Endothelial cell of umbilical vein (primary cell): ENCODE results near the gene MMP11. TPM values are rescaled to one million over a fixed set of nuclear protein-coding genes. Genes with fewer than 3 reads are reported as not detected.

Source experiments
- BruUV-seq: library from RNA; stranded (reverse); fragments of 400-500 nt; replicated peaks from 2 replicates; lab custom pipeline; 2021; lab: Mats Ljungman, UMichigan
- CTCF ChIA-PET: fragments of 300-600, 350-600 bp; sonication (Branson Sonifier 250); formaldehyde crosslinking; loops from one replicate; lab custom pipeline; 2021; ENCODE audit warnings: antibody characterized with exemption, inconsistent platforms; lab: Charles Lee
- POLR2A ChIA-PET: fragments of 300-600, 350-600 bp; sonication (Branson Sonifier 250); formaldehyde crosslinking; loops from one replicate; lab custom pipeline; 2021; ENCODE audit warnings: antibody characterized with exemption, inconsistent platforms; lab: Charles Lee
- DNase-seq: peaks from one replicate; pipeline ENCODE4 v3.0.0-alpha.2; 2011; ENCODE audit warnings: low read depth, low spot score
- FAIRE-seq: peaks from 2 replicates; lab custom pipeline; 2011; peaks lifted over from hg19 to GRCh38; lab: Jason Lieb, UNC
- H2AFZ ChIP-seq: 2 replicates; pipeline ENCODE4 v1.6.0; 2012; ENCODE audit warnings: low read depth, low read length, control low read depth, inconsistent platforms
- H3K27ac ChIP-seq: 2 replicates; pipeline ENCODE4 v1.5.1; 2011; ENCODE audit warnings: low read depth, mild to moderate bottlenecking, control low read depth, low read length, moderate library complexity; ENCODE audit not compliant: insufficient read depth
- H3K27me3 ChIP-seq, 2 experiments: 2 replicates each; pipeline versions ENCODE4 v1.6.0 to v1.6.1; 2011; ENCODE audit warnings: low read length in 2 of 2, mixed read lengths in 1 of 2; ENCODE audit not compliant: control insufficient read depth in 2 of 2, insufficient read depth in 2 of 2
- H3K36me3 ChIP-seq, 2 experiments: 2 replicates in 1 of 2; 3 replicates in 1 of 2; pipeline ENCODE4 v1.5.1; 2011; ENCODE audit warnings: low read length in 2 of 2, mild to moderate bottlenecking in 1 of 2, moderate library complexity in 1 of 2; ENCODE audit not compliant: control insufficient read depth in 2 of 2, insufficient read depth in 2 of 2; ENCODE audit errors: extremely low read depth in 1 of 2
- H3K4me1 ChIP-seq: 3 replicates; pipeline ENCODE4 v1.5.1; 2011; ENCODE audit warnings: mild to moderate bottlenecking, low read length; ENCODE audit not compliant: control insufficient read depth, insufficient read depth; ENCODE audit errors: extremely low read depth
- H3K4me2 ChIP-seq: 2 replicates; pipeline ENCODE4 v1.6.1; 2011; ENCODE audit warnings: low read length, control low read depth, mixed read lengths; ENCODE audit not compliant: insufficient read depth
- H3K4me3 ChIP-seq, 3 experiments: fragments of 200-600 bp in 1 of 3; sonication (generic), shearing (Covaris generic) in 1 of 3; replicated peaks in 1 of 3; 2 replicates each; pipeline ENCODE4 v1.5.1; 2011 to 2016; ENCODE audit warnings: control low read depth in 3 of 3, low read length in 3 of 3, mild to moderate bottlenecking in 2 of 3, inconsistent platforms in 1 of 3, low read depth in 1 of 3, moderate library complexity in 1 of 3; ENCODE audit not compliant: insufficient read depth in 1 of 3
- H3K79me2 ChIP-seq: 2 replicates; pipeline ENCODE4 v1.6.0; 2012; ENCODE audit warnings: low read length, inconsistent platforms; ENCODE audit not compliant: control insufficient read depth, insufficient read depth
- H3K9ac ChIP-seq: replicated peaks from 2 replicates; pipeline ENCODE3; 2011; ENCODE audit warnings: low read length, control low read depth; ENCODE audit not compliant: insufficient read depth; ENCODE audit errors: extremely low read depth
- H3K9me1 ChIP-seq: replicated peaks from 3 replicates; pipeline ENCODE4 v1.6.0; 2011; ENCODE audit warnings: mild to moderate bottlenecking, low read length; ENCODE audit not compliant: control insufficient read depth, insufficient read depth; ENCODE audit errors: extremely low read depth
- H3K9me3 ChIP-seq: replicated peaks from 2 replicates; pipeline ENCODE4 v1.5.1; 2012; ENCODE audit warnings: low read length, inconsistent platforms; ENCODE audit not compliant: control insufficient read depth, insufficient read depth
- H4K20me1 ChIP-seq: replicated peaks from 2 replicates; pipeline ENCODE3; 2011; ENCODE audit warnings: mild to moderate bottlenecking, low read length; ENCODE audit not compliant: control insufficient read depth, insufficient read depth; ENCODE audit errors: extremely low read depth
- CTCF ChIP-seq, 2 donors: IDR thresholded peaks; 1 replicate in 1 of 2; 2 replicates in 1 of 2; pipeline ENCODE4 v1.5.1; 2011; ENCODE audit warnings: low read length in 2 of 2, mild to moderate bottlenecking in 2 of 2, moderate library complexity in 2 of 2, control low read depth in 1 of 2, inconsistent platforms in 1 of 2, low read depth in 1 of 2; ENCODE audit not compliant: insufficient read depth in 1 of 2; ENCODE audit errors: extremely low read depth in 1 of 2
- EZH2 ChIP-seq: IDR thresholded peaks from 2 replicates; pipeline ENCODE4 v1.6.1; 2012; ENCODE audit warnings: borderline replicate concordance, low read depth, mild to moderate bottlenecking, moderate library complexity, low read length, inconsistent platforms; ENCODE audit not compliant: severe bottlenecking
- FOS ChIP-seq: IDR thresholded peaks from 2 replicates; pipeline ENCODE4 v1.6.1; 2011; ENCODE audit warnings: mild to moderate bottlenecking, low read length, moderate library complexity, borderline replicate concordance; ENCODE audit not compliant: insufficient read depth
- GATA2 ChIP-seq: IDR thresholded peaks from 2 replicates; pipeline ENCODE4 v1.7.0; 2011; ENCODE audit warnings: low read depth, mild to moderate bottlenecking, moderate library complexity, mixed read lengths, low read length; ENCODE audit not compliant: insufficient read length, insufficient read depth
- JUN ChIP-seq: IDR thresholded peaks from 2 replicates; pipeline ENCODE4 v1.6.1; 2011; ENCODE audit warnings: borderline replicate concordance, low read depth; ENCODE audit not compliant: insufficient read length, insufficient read depth
- MAX ChIP-seq: IDR thresholded peaks from 2 replicates; pipeline ENCODE4 v1.6.1; 2011; ENCODE audit not compliant: insufficient read depth, insufficient read length
- MYC ChIP-seq: IDR thresholded peaks from one replicate; pipeline ENCODE4 v1.6.1; 2011; ENCODE audit warnings: mild to moderate bottlenecking, low read depth, low read length
- POLR2A ChIP-seq: IDR thresholded peaks from 2 replicates; pipeline ENCODE4 v1.6.1; 2012; ENCODE audit warnings: low read depth, mild to moderate bottlenecking, control low read depth, low read length
- POLR2AphosphoS5 ChIP-seq: IDR thresholded peaks from 2 replicates; pipeline ENCODE4 v1.6.1; 2012; ENCODE audit warnings: low read depth, mild to moderate bottlenecking, control low read depth, low read length, moderate library complexity; ENCODE audit not compliant: insufficient read depth
- dilution Hi-C: fragments of 300-500 bp; cut with MboI; formaldehyde crosslinking; loops from one replicate; pipeline ENCODE4 v1.15.0; 2019; ENCODE audit warnings: low sequenced_read_pairs; ENCODE audit not compliant: extremely low pct_ligation_motif_present
- intact Hi-C: fragments of 100-400 bp; cut with micrococcal nuclease; formaldehyde crosslinking; loops from one replicate; pipeline ENCODE4 v1.10.0; 2022
- polyA plus RNA-seq, 4 experiments: library from polyadenylated mRNA; depleted of rRNA in 3 of 4; stranded (reverse) in 3 of 4; unstranded in 1 of 4; fragments of >200 nt; gene quantifications; 2 replicates each; pipeline versions ENCODE4 v1.2.1 to v1.2.3, GENCODE V29; 2011 to 2012; ENCODE audit warnings: missing spikeins in 1 of 4
- total RNA-seq: library from RNA; stranded (reverse); gene quantifications from 2 replicates; pipeline ENCODE4 v1.2.3, GENCODE V29; 2021

The MMP11 gene
- total and polyA plus RNA-seq, 2 donors (not counting 3 experiments of a cell fraction or from before 2014, with no cell fraction given) = 10.3 to 16.9 TPM

- POLR2A ChIA-PET = no interaction called here
- Histone ChIP-seq H3K4me3 (no peak overlapping the region), H3K79me2 (no peaks in the 10 kb centered on the region), H3K36me3 (no peaks in the 10 kb centered on the region), H3K4me1 (no peaks in the 10 kb centered on the region), H3K27ac (no peak overlapping the region), H3K9ac (no peak overlapping the region), H3K4me2 (no peak overlapping the region), H4K20me1 (no peaks in the 10 kb centered on the region), H3K27me3 (no peaks in the 10 kb centered on the region), H3K9me1 (no peaks in the 10 kb centered on the region), H3K9me3 (no peaks in the 10 kb centered on the region), H2AFZ (no peak overlapping the region)
- BruUV-seq = no TSS peak
- TF ChIP-seq GATA2 = no peak
- no peak for TF ChIP-seq POLR2AphosphoS5
- no peak for TF ChIP-seq MAX
- no peak for TF ChIP-seq JUN
- TF ChIP-seq FOS = no peak
- TF ChIP-seq EZH2 = no peak
- no peak for FAIRE-seq
- dilution Hi-C loops = no loop called here
- no peak for DNase-seq
- CTCF ChIA-PET = interaction anchor here (1.4 kb wide), 1 partner anchor 70 kb away, joined by 3 read pairs; no protein-coding TSS in a partner anchor
- intact Hi-C loops = no loop called here
Measured at GRCh38 chr22:23780146-23780748, 7.6 kb downstream of the MMP11 start.

- DNase-seq (no peak), FAIRE-seq (no peak)
- TF ChIP-seq MAX (no peak), POLR2AphosphoS5 (no peak), POLR2A (no peak), EZH2 (no peak), FOS (no peak), JUN (no peak), GATA2 (no peak), MYC (no peak), CTCF (IDR thresholded peaks at IDR 0.05; ENCODE audit: extremely low read depth in 1 of 2, insufficient read depth in 1 of 2, low read depth in 1 of 2, low read length in 2 of 2) (no peak)
- H3K27me3 ChIP-seq = no peaks in the 10 kb centered on the region
- H2AFZ ChIP-seq = no peak overlapping the region
- H3K9me3 ChIP-seq = no peaks in the 10 kb centered on the region
- intact Hi-C loops = no loop called here
- no peak overlapping the region for H3K4me3 ChIP-seq
- H3K9ac ChIP-seq = no peak overlapping the region
- no peaks in the 10 kb centered on the region for H3K4me1 ChIP-seq
- H3K36me3 ChIP-seq = no peaks in the 10 kb centered on the region
- ChIA-PET POLR2A (no interaction called here), CTCF (interaction anchor here (1.4 kb wide), 1 partner anchor 69 kb away, joined by 3 read pairs; no protein-coding TSS in a partner anchor)
- no peak overlapping the region for H3K4me2 ChIP-seq
- no peak overlapping the region for H3K27ac ChIP-seq
- no peaks in the 10 kb centered on the region for H4K20me1 ChIP-seq
- H3K9me1 ChIP-seq = no peaks in the 10 kb centered on the region
- no TSS peak for BruUV-seq
- H3K79me2 ChIP-seq = no peaks in the 10 kb centered on the region
- dilution Hi-C loops = no loop called here
Measured at GRCh38 chr22:23781065-23781464, 8.4 kb downstream of the MMP11 start.
